Measurements from ENCODE around the gene CD300A.

Gene CD300A

GRCh38 chr17:74524653-74525464 lies 58.4 kb downstream of the CD300A start:
- Histone ChIP-seq H3K18ac (ENCODE audit: low read length) (no peak overlapping the region), H2BK5ac (ENCODE audit: low read length) (no peak overlapping the region), H4K91ac (ENCODE audit: low read depth, low read length, poor library complexity) (no peak overlapping the region), H2BK15ac (ENCODE audit: low read length) (no peak overlapping the region), H3K27me3 (ENCODE audit: control insufficient read depth in 3 of 3, insufficient read depth in 3 of 3, low read depth in 1 of 3, low read length in 3 of 3) (peaks cover 0 to 2% (median 0%) of the 10 kb centered on the region in 3 experiments), H4K8ac (ENCODE audit: low read depth, low read length) (no peak overlapping the region), H3K4me2 (ENCODE audit: insufficient read depth, low read length, poor library complexity, severe bottlenecking) (no peak overlapping the region), H3K79me1 (ENCODE audit: low read depth, low read length) (no peaks in the 10 kb centered on the region), H3K23ac (ENCODE audit: low read depth, low read length, poor library complexity) (peak overlapping the region; percentile 21), H3K14ac (ENCODE audit: low read length) (no peak overlapping the region), H3K4ac (ENCODE audit: low read length) (no peak overlapping the region), H3K27ac (replicated peaks; ENCODE audit: low read length) (no peak overlapping the region), H2BK120ac (ENCODE audit: low read depth, low read length) (no peak overlapping the region), H3K4me1 (ENCODE audit: control insufficient read depth in 2 of 2, insufficient read depth in 1 of 2, low read depth in 1 of 2, low read length in 2 of 2) (no peaks in the 10 kb centered on the region), H2AFZ (ENCODE audit: low read length) (no peak overlapping the region), H3K36me3 (replicated peaks in 1 of 2; ENCODE audit: control insufficient read depth in 2 of 2, insufficient read depth in 2 of 2, low read length in 2 of 2) (no peaks in the 10 kb centered on the region), H2BK12ac (ENCODE audit: low read length) (no peak overlapping the region), H3K9me3 (replicated peaks in 1 of 2; ENCODE audit: control insufficient read depth in 2 of 2, insufficient read depth in 1 of 2, low read depth in 1 of 2, low read length in 2 of 2) (peaks cover 0 to 7% of the 10 kb centered on the region in 2 donors), H2AK5ac (ENCODE audit: low read depth, low read length) (no peak overlapping the region), H3K4me3 (ENCODE audit: low read length in 2 of 2) (no peak overlapping the region), H3K9ac (ENCODE audit: low read depth, low read length, poor library complexity) (no peak overlapping the region)
- no CpG with 5 or more reads among the region's 11 CpGs for WGBS, 2 donors (ENCODE audit: extremely low coverage in 2 of 2, insufficient read length in 2 of 2, insufficient replicate concordance in 1 of 2)
- no peak for DNase-seq (ENCODE audit: low spot score)

GRCh38 chr17:74525465-74525725 lies 59.0 kb downstream of the CD300A start:
- Histone ChIP-seq H4K8ac (ENCODE audit: low read depth, low read length) (no peak overlapping the region), H3K4me2 (ENCODE audit: insufficient read depth, low read length, poor library complexity, severe bottlenecking) (no peak overlapping the region), H3K9ac (ENCODE audit: low read depth, low read length, poor library complexity) (no peak overlapping the region), H2BK15ac (ENCODE audit: low read length) (no peak overlapping the region), H2BK12ac (ENCODE audit: low read length) (no peak overlapping the region), H3K18ac (ENCODE audit: low read length) (no peak overlapping the region), H3K4me3 (ENCODE audit: low read length in 2 of 2) (no peak overlapping the region), H3K27ac (replicated peaks; ENCODE audit: low read length) (no peak overlapping the region), H3K36me3 (replicated peaks in 1 of 2; ENCODE audit: control insufficient read depth in 2 of 2, insufficient read depth in 2 of 2, low read length in 2 of 2) (no peaks in the 10 kb centered on the region), H3K79me1 (ENCODE audit: low read depth, low read length) (no peaks in the 10 kb centered on the region), H3K23ac (ENCODE audit: low read depth, low read length, poor library complexity) (no peak overlapping the region), H4K91ac (ENCODE audit: low read depth, low read length, poor library complexity) (no peak overlapping the region), H2AK5ac (ENCODE audit: low read depth, low read length) (no peak overlapping the region), H2AFZ (ENCODE audit: low read length) (no peak overlapping the region), H3K4me1 (ENCODE audit: control insufficient read depth in 2 of 2, insufficient read depth in 1 of 2, low read depth in 1 of 2, low read length in 2 of 2) (no peaks in the 10 kb centered on the region), H2BK120ac (ENCODE audit: low read depth, low read length) (no peak overlapping the region), H3K14ac (ENCODE audit: low read length) (no peak overlapping the region), H3K9me3 (replicated peaks in 1 of 2; ENCODE audit: control insufficient read depth in 2 of 2, insufficient read depth in 1 of 2, low read depth in 1 of 2, low read length in 2 of 2) (peaks cover 0 to 7% of the 10 kb centered on the region in 2 donors), H3K27me3 (ENCODE audit: control insufficient read depth in 3 of 3, insufficient read depth in 3 of 3, low read depth in 1 of 3, low read length in 3 of 3) (peaks cover 0 to 2% (median 0%) of the 10 kb centered on the region in 3 experiments), H2BK5ac (ENCODE audit: low read length) (no peak overlapping the region), H3K4ac (ENCODE audit: low read length) (no peak overlapping the region)
- no peak for DNase-seq (ENCODE audit: low spot score)
- WGBS, 2 donors (ENCODE audit: extremely low coverage in 2 of 2, insufficient read length in 2 of 2, insufficient replicate concordance in 1 of 2): no CpG with 5 or more reads among the region's 1 CpG

- WGBS, 2 donors (ENCODE audit: extremely low coverage in 2 of 2, insufficient read length in 2 of 2, insufficient replicate concordance in 1 of 2): no CpG with 5 or more reads among the region's 14 CpGs
- H4K91ac ChIP-seq (ENCODE audit: low read depth, low read length, poor library complexity): no peak overlapping the region
- no peak overlapping the region for H2BK12ac ChIP-seq (ENCODE audit: low read length)
Observed at GRCh38 chr17:74525781-74526288, 59.4 kb downstream of the CD300A start.

GRCh38 chr17:74526681-74527080 lies 60.2 kb downstream of the CD300A start:
- no peak overlapping the region for H3K4me3 ChIP-seq (ENCODE audit: low read length in 2 of 2)
- peaks cover 0 to 3% of the 10 kb centered on the region in 2 donors for H3K9me3 ChIP-seq (replicated peaks in 1 of 2; ENCODE audit: control insufficient read depth in 2 of 2, insufficient read depth in 1 of 2, low read depth in 1 of 2, low read length in 2 of 2)
- H2BK5ac ChIP-seq (ENCODE audit: low read length): no peak overlapping the region
- no peak overlapping the region for H2AK5ac ChIP-seq (ENCODE audit: low read depth, low read length)
- no peak overlapping the region for H3K4ac ChIP-seq (ENCODE audit: low read length)
- no peak for DNase-seq (ENCODE audit: low spot score)
- H3K23ac ChIP-seq (ENCODE audit: low read depth, low read length, poor library complexity): no peak overlapping the region
- no peak overlapping the region for H3K14ac ChIP-seq (ENCODE audit: low read length)
- H4K8ac ChIP-seq (ENCODE audit: low read depth, low read length): no peak overlapping the region
- H3K27ac ChIP-seq (replicated peaks; ENCODE audit: low read length): no peak overlapping the region
- no CpG with 5 or more reads among the region's 3 CpGs for WGBS, 2 donors (ENCODE audit: extremely low coverage in 2 of 2, insufficient read length in 2 of 2, insufficient replicate concordance in 1 of 2)
- H3K27me3 ChIP-seq (ENCODE audit: control insufficient read depth in 3 of 3, insufficient read depth in 3 of 3, low read depth in 1 of 3, low read length in 3 of 3): peaks cover 0 to 2% (median 0%) of the 10 kb centered on the region in 3 experiments
- no peak overlapping the region for H3K18ac ChIP-seq (ENCODE audit: low read length)
- H2BK12ac ChIP-seq (ENCODE audit: low read length): no peak overlapping the region
- H2BK15ac ChIP-seq (ENCODE audit: low read length): no peak overlapping the region
- no peak overlapping the region for H2BK120ac ChIP-seq (ENCODE audit: low read depth, low read length)
- no peaks in the 10 kb centered on the region for H3K79me1 ChIP-seq (ENCODE audit: low read depth, low read length)
- H4K91ac ChIP-seq (ENCODE audit: low read depth, low read length, poor library complexity): no peak overlapping the region
- no peak overlapping the region for H3K9ac ChIP-seq (ENCODE audit: low read depth, low read length, poor library complexity)
- no peak overlapping the region for H3K4me2 ChIP-seq (ENCODE audit: insufficient read depth, low read length, poor library complexity, severe bottlenecking)
- no peaks in the 10 kb centered on the region for H3K4me1 ChIP-seq (ENCODE audit: control insufficient read depth in 2 of 2, insufficient read depth in 1 of 2, low read depth in 1 of 2, low read length in 2 of 2)
- no peak overlapping the region for H2AFZ ChIP-seq (ENCODE audit: low read length)
- H3K36me3 ChIP-seq (replicated peaks in 1 of 2; ENCODE audit: control insufficient read depth in 2 of 2, insufficient read depth in 2 of 2, low read length in 2 of 2): no peaks in the 10 kb centered on the region

More at GRCh38 chr17:74525781-74526288, 59.4 kb downstream of the CD300A start:
- Histone ChIP-seq H3K9ac (ENCODE audit: low read depth, low read length, poor library complexity) (no peak overlapping the region), H2AK5ac (ENCODE audit: low read depth, low read length) (no peak overlapping the region), H3K36me3 (replicated peaks in 1 of 2; ENCODE audit: control insufficient read depth in 2 of 2, insufficient read depth in 2 of 2, low read length in 2 of 2) (no peaks in the 10 kb centered on the region), H3K27me3 (ENCODE audit: control insufficient read depth in 3 of 3, insufficient read depth in 3 of 3, low read depth in 1 of 3, low read length in 3 of 3) (peaks cover 0 to 2% (median 0%) of the 10 kb centered on the region in 3 experiments), H3K14ac (ENCODE audit: low read length) (no peak overlapping the region), H3K9me3 (replicated peaks in 1 of 2; ENCODE audit: control insufficient read depth in 2 of 2, insufficient read depth in 1 of 2, low read depth in 1 of 2, low read length in 2 of 2) (peaks cover 0 to 7% of the 10 kb centered on the region in 2 donors), H2AFZ (ENCODE audit: low read length) (no peak overlapping the region), H3K4ac (ENCODE audit: low read length) (no peak overlapping the region), H3K4me2 (ENCODE audit: insufficient read depth, low read length, poor library complexity, severe bottlenecking) (no peak overlapping the region), H2BK15ac (ENCODE audit: low read length) (no peak overlapping the region), H3K18ac (ENCODE audit: low read length) (no peak overlapping the region), H3K79me1 (ENCODE audit: low read depth, low read length) (no peaks in the 10 kb centered on the region), H3K4me1 (ENCODE audit: control insufficient read depth in 2 of 2, insufficient read depth in 1 of 2, low read depth in 1 of 2, low read length in 2 of 2) (no peaks in the 10 kb centered on the region), H4K8ac (ENCODE audit: low read depth, low read length) (no peak overlapping the region), H3K27ac (replicated peaks; ENCODE audit: low read length) (no peak overlapping the region), H2BK5ac (ENCODE audit: low read length) (no peak overlapping the region), H2BK120ac (ENCODE audit: low read depth, low read length) (no peak overlapping the region), H3K23ac (ENCODE audit: low read depth, low read length, poor library complexity) (no peak overlapping the region), H3K4me3 (ENCODE audit: low read length in 2 of 2) (no peak overlapping the region)
- DNase-seq (ENCODE audit: low spot score): no peak
